Measurements from ENCODE around the gene PLCZ1.

GRCh38 chr12:18737819-18738218, at the start of gene PLCZ1, which contains the start of gene CAPZA3:
- TF ChIP-seq POLR2A (IDR thresholded peaks at IDR 0.05; ENCODE audit: extremely low read depth, insufficient read length), result no peak
- no peak for TF ChIP-seq CTCF (IDR thresholded peaks at IDR 0.05; ENCODE audit: low read depth, low read length)
- no peak for TF ChIP-seq MAX (IDR thresholded peaks at IDR 0.05; ENCODE audit: low read depth, low read length)

Data from NB4 (cell line).